Measurements from ENCODE around the gene GPER1.
"Not testable (repeated sequence)": the region's sequence is repeated elsewhere in the genome, so short reads cannot be mapped to it uniquely, and the experiment has no call there.

Gene GPER1

DNA sequence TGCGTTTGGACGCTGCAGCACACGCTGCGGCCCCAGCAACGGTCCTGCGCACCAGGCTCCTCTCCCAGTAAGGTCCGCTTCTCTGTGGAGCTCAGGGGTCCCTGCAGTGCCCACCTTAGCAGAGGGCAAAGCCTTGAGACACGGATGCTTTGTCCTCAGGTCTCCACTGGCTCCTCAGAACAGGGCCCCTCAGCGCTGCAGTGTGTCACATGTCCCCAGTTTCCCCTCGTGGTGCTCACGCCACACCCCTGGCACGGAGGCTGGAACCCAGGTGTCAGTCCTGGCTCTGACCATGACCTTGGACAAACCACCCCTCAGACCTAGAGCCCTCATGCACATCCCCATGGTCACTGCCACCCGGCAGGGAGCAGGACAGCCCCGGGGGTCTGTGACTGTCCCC, 19.9 kb upstream of the GPER1 start:
- TF ChIP-seq GATA1 (IDR thresholded peaks at IDR 0.05; ENCODE audit: low read depth, low read length): no peak
- TF ChIP-seq POLR2A (IDR thresholded peaks at IDR 0.05; ENCODE audit: low read length): no peak
- no peak for DNase-seq

DNA sequence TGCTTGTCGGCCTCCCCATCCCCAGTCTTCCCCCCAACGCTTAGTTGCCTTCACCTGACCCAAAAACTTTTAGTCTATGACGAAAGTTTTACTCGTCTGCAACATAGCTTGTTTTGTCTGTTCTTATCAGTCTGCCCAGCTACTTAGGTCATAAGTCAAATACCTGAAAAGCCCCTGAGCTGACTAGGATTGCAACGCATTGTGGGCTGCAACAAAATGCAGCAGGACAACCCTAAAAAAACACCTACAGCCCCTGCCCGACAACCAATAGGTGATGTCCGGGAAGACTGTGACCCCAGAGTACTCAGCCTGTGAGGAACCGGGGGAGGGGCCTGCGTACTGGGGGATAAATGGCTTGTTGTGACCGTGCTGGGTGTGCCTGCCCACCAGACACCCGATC, 19.3 kb upstream of the GPER1 start:
- TF ChIP-seq POLR2A (IDR thresholded peaks at IDR 0.05; ENCODE audit: low read length): no peak
- no peak for TF ChIP-seq GATA1 (IDR thresholded peaks at IDR 0.05; ENCODE audit: low read depth, low read length)

DNA sequence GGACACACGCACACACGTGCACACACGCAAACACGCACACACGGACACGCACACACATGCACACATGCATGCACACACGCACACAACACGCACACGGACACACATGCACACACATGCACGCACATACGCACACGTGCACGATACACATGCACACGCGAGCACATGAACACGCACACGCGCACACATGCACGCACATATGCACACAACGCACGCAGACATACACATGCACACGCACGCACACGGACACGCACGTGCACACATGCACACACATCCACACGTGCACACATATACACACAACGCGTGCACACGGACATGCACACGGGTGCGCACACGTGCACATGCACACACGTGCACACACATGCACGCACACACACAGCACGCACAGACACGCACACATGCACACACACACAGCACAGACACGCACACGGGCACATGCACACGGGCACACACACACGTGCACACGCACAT, 17.3 kb upstream of the GPER1 start:
- TF ChIP-seq GATA1 (IDR thresholded peaks at IDR 0.05; ENCODE audit: low read depth, low read length) (no peak), POLR2A (IDR thresholded peaks at IDR 0.05; ENCODE audit: low read length) (no peak)
- peak in 1 of 2 experiments; percentile 22 for DNase-seq

More for the DNA sequence above, 19.3 kb upstream of the GPER1 start:
- no peak for DNase-seq

DNA sequence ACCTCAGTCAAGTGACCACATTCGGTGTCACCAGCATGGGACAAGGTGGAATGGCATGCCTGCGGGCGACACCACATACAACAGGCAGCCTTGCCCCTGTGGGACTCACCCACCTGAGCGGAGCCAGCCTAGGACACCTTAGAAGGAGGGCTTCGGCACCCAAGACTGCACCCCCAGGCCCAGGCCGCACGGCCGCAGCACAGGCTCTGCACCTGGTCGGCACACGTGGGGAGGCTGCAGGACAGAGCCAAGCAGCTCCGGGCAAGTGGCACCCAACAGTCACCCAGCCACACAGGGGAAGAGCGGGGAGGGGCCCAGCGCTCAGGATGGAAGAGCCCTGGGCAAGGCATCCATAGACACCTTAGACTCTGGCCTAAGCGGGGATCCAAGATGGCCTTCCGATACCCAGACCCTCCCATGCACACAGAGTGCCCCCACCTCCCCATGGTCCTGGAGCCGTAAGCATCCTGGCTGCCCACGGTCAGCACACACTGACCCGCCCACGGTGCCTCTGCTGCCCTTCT, 16.1 kb upstream of the GPER1 start:
- no peak for DNase-seq
- TF ChIP-seq GATA1 (IDR thresholded peaks at IDR 0.05; ENCODE audit: low read depth, low read length): no peak
- no peak for TF ChIP-seq POLR2A (IDR thresholded peaks at IDR 0.05; ENCODE audit: low read length)

DNA sequence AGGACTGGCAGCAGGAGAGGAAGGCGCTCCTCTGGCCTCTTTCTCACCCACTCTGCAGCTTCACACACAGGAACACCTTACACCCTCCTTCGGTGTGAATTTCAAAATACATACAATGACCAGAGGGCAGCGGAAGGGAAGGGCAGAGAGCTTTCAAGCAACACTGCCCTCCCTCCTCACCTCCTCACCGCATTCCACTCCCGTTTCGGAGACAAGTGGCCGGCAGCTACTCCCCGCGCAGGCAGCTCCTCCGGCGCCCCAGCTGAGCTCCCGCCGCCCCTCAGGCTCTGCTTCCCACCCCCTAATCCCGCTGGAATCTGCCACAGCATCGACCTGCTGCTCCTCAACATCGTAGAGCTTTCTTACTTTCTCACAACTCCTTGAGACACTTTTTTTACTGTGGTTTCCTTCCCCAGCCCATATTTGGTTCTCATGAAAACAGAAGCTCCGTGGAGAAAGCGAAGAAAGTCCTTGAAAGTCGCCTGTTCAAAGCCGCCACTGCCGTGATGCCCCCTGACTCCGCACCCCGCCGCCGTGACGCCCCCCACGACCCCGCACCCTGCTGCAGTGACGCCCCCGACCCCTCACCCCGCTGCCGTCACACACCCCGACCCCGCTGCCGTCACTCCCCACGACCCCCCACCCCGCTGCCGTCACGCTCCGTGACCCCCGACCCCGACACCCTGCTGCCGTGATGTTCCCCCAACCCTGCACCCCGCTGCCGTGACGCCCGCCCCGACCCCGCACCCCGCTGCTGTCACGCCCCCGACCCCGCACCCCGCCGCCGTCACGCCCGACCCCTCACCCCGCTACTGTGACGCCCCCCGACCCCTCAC, 14.6 kb upstream of the GPER1 start:
- TF ChIP-seq GATA1 (IDR thresholded peaks at IDR 0.05; ENCODE audit: low read depth, low read length) (no peak), POLR2A (IDR thresholded peaks at IDR 0.05; ENCODE audit: low read length) (no peak)
- DNase-seq: no peak

DNA sequence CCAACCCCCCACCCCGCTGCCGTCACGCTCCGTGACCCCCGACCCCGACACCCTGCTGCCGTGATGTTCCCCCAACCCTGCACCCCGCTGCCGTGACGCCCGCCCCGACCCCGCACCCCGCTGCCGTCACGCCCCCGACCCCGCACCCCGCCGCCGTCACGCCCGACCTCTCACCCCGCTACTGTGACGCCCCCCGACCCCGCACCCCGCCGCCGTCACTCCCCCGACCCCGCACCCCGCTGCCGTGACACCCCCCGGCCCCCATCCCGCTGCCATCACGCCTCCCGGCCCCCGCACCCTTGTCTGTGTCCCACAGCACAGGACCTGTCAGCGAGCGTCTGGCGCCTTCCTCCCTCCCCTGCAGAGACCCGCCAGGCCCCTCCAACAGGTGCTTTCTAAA, 13.9 kb upstream of the GPER1 start:
- DNase-seq: not testable (repeated sequence)

DNA sequence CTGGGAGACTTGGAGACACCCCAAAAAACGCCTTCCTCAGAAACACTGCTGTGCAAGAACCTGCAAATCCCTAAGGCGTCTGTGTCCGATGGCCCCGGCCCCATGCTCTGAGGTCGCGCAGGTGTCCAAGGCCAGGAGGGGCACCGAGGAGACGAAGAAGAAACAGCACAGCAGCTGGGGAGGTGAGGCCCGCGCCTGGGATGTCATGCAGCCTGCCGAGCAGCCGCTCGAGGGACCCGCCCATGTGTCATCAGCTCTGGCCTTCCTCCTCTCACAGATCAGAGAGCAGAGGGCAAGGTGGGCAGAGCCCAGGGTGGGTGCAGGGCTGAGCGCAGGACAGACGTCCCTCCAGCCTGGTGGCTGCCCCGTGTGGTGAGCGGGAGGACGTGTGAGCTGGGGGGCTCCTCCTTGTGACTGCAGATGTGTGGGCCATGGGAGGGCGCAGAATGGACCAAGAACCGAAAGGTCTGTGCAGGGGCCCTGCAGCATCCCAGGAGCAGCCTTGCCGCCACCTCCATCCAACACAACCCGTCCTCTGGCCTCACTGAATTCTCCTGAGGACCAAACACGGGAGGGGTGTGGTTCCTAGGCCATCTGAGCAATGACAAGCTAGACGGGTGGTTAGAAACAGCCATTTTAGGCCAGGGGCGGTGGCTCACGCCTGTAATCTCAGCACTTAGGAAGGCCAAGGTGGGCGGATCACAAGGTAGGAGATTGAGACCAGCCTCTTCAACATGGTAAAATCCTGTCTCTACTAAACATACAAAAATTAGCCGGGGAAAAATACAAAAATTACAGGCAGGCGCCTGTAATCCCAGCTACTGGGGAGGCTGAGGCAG, 13.1 kb upstream of the GPER1 start:
- DNase-seq: no peak
- TF ChIP-seq POLR2A (IDR thresholded peaks at IDR 0.05; ENCODE audit: low read length) (no peak), GATA1 (IDR thresholded peaks at IDR 0.05; ENCODE audit: low read depth, low read length) (no peak)

DNA sequence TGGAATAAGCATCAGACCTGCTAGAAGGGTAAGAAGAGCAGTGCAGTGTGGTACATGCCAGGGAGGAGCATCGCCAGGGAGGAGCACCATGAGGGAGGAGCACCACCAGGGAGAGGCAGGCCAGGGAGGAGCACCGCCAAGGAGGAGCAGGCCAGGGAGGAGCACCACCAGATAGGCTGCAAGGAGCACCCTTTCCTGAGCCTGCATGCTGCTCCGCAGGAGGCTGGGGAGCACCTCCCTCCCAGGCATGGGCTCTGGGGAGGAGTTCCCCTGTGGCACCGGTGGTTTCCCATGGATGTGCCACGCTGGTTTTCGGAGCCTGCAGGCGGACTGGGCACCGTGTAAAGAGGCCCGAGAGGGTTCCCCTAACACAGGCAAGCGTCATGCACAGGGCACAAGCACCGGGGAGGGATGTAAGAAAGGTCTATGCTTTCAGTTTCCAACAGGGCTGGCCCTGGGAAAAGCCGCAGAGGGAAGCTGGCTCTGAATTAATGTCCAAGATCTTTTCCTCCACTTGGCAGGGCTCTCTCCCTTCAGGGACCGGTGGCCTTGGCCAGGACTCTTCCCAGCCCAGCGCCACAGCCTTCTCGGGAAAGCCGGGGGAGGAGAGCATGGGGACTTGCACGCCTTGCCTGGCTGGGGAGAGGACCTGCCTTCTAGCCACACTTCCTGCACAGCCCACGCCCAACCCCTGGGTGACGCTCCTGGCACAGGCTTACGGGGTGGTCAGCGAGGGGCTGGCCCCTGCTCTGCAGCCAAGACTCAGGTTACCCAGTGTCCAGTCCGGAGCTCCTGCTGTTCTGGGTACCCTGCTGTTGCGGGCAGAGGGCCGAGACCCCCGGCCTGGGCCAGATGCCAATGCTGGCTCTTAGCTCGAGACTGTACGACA, 11.5 kb upstream of the GPER1 start:
- DNase-seq: no peak
- TF ChIP-seq POLR2A (IDR thresholded peaks at IDR 0.05; ENCODE audit: low read length): no peak
- no peak for TF ChIP-seq GATA1 (IDR thresholded peaks at IDR 0.05; ENCODE audit: low read depth, low read length)

DNA sequence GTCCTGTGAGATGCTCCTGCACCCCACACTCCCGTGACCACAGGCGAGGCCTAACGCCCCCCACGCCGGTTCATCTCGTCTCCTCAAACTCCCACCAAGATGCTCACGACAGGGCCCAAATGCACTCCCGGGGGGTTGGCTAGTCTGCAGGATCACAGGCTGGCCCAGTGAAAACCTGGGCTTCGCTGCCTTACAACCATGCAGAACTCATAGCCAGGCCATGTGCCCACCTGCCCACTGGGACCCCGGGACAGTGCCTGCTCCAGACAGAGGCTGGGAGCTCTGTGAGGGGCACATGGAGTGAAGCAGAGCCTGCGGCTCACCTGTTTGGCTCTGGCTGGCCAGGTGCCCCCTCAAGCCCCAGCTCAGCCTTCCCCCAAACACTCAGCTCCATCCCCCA, 9.4 kb upstream of the GPER1 start:
- no peak for DNase-seq
- TF ChIP-seq GATA1 (IDR thresholded peaks at IDR 0.05; ENCODE audit: low read depth, low read length) (no peak), POLR2A (IDR thresholded peaks at IDR 0.05; ENCODE audit: low read length) (no peak)

DNA sequence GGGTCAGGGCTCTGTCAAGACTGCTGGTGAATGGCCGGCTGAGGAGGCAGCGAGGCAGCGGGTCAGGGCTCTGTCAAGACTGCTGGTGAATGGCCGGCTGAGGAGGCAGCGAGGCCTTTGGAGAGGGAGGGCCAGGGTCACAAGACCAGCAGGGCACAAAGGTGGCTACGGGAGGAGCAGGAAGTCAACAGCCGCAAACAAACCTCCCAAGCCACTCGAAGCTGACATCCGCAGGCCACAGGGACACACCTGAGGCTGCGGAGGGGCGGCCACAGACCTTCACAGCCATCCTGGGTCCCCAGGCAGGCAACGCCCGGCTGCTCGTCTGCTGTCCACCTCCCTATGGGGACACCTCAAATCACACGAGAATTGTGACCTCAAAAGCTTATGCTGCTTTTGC, 8.9 kb upstream of the GPER1 start:
- DNase-seq: no peak
- no peak for TF ChIP-seq POLR2A (IDR thresholded peaks at IDR 0.05; ENCODE audit: low read length)
- TF ChIP-seq GATA1 (IDR thresholded peaks at IDR 0.05; ENCODE audit: low read depth, low read length): no peak

DNA sequence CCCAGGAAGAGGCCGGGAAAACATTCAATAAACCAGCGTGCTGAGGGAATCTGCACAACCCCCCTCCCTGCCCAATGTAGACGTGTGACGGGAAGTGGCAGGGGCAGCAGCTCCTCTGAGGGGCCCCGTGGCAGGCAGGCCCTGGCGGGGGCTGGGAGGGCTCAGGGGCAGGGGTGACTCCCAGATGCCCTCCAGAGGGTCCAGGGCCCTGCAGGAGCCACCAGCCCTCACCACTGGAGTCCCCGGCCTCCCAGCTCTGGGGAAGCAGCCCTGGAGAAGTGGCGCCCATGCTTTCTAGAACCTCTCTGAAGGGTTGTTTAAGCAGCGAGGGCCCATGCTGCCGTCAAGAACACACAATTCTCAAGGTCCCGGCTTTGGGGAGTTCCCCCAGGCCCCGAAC, 8.4 kb upstream of the GPER1 start:
- TF ChIP-seq GATA1 (IDR thresholded peaks at IDR 0.05; ENCODE audit: low read depth, low read length) (no peak), POLR2A (IDR thresholded peaks at IDR 0.05; ENCODE audit: low read length) (no peak)
- DNase-seq: no peak

DNA sequence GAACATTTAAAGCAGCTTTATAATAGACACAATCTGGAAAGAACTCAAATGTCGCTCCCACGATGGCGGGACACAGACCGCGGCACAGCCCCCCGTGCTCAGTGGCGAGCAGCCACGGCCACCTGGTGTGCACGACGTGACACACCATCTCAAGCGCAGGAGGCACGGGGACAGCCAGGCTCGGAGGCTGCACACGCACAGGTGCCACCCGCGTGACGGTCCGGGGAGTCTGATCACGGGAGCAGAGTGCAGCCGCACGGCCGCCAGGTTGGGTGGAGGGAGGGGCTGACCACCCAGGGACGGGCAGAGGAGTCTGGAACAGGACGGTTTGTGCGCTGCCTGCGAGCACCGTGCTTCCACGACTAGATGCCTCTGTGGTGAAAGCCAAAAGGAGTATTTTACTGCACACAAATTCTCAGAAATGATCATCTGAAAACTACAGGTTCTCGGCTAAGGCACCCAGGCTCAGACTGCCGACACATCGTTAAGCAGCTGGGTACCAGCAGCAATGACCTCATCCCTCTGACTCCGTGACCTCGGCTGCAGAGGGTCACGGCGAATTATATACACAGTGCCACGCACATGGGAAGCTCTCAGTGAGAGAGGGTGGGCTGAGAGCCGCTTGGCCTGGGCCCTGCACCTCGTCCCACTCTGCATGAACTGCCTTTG, 7.5 kb upstream of the GPER1 start:
- DNase-seq: no peak
- TF ChIP-seq POLR2A (IDR thresholded peaks at IDR 0.05; ENCODE audit: low read length): no peak
- no peak for TF ChIP-seq GATA1 (IDR thresholded peaks at IDR 0.05; ENCODE audit: low read depth, low read length)

DNA sequence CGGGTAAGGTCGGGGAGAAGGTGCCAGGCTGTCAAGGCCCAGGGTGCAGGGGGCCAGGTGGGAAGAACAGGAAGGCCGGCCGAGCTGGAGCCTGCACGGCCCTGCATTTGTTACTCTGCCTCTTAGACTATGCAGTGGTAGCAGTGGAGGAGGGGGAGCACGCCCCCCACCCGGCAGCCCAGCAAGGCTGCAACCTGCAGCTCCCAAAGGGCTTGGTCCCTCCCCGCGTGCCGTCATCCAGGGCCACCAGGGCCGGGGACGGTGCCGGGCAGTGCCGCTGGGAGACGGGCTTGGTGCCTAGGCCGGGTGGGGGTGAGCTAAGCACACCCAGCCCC, 7.0 kb upstream of the GPER1 start:
- TF ChIP-seq GATA1 (IDR thresholded peaks at IDR 0.05; ENCODE audit: low read depth, low read length): no peak
- no peak for TF ChIP-seq POLR2A (IDR thresholded peaks at IDR 0.05; ENCODE audit: low read length)

More for the DNA sequence above, 7.0 kb upstream of the GPER1 start:
- no peak for DNase-seq

Data from erythroblast (primary cell).